ENCODE measurements around the gene KCNA2. TPM values are rescaled to one million over a fixed set of nuclear protein-coding genes. Genes with fewer than 3 reads are reported as not detected.

KCNA2 gene
- total and polyA plus RNA-seq, 2 donors (not counting 1 experiment from before 2014, with no cell fraction given): 0.17 TPM; not detected in 1

GRCh38 chr1:110643879-110644472 lies 37.8 kb upstream of the KCNA2 start:
- no peaks in the 10 kb centered on the region for H3K27me3 ChIP-seq (ENCODE audit: control insufficient read depth, insufficient read depth, low read length)
- H3K36me3 ChIP-seq (ENCODE audit: control insufficient read depth, insufficient read depth, low read length): no peaks in the 10 kb centered on the region
- no peaks in the 10 kb centered on the region for H3K9me3 ChIP-seq (ENCODE audit: control insufficient read depth, insufficient read depth, low read depth, low read length)
- no peak overlapping the region for H2AFZ ChIP-seq (ENCODE audit: low read length)
- no peaks in the 10 kb centered on the region for H3K79me2 ChIP-seq (ENCODE audit: control insufficient read depth, insufficient read depth, low read length)
- no peak overlapping the region for H3K27ac ChIP-seq (ENCODE audit: insufficient read depth, low read length)
- TF ChIP-seq CTCF (conservative IDR thresholded peaks at IDR 0.05 in 1 of 2, IDR thresholded peaks at IDR 0.05 in 1 of 2; ENCODE audit: low read depth in 1 of 2, low read length in 2 of 2): no peak
- no peak for TF ChIP-seq EZH2 (IDR thresholded peaks at IDR 0.05; ENCODE audit: low read length, missing control alignments)
- no peak overlapping the region for H3K4me3 ChIP-seq (replicated peaks in 1 of 4; ENCODE audit: control extremely low read depth in 1 of 4, insufficient read depth in 1 of 4, low read depth in 3 of 4, low read length in 4 of 4)
- no peak overlapping the region for H3K9ac ChIP-seq (ENCODE audit: insufficient read depth, low read length)
- peaks cover 15% of the 10 kb centered on the region for H3K4me1 ChIP-seq (ENCODE audit: control insufficient read depth, extremely low read depth, insufficient read depth, low read length)
- H3K4me2 ChIP-seq (ENCODE audit: extremely low read depth, insufficient read depth, low read length): no peak overlapping the region
- H4K20me1 ChIP-seq (ENCODE audit: control insufficient read depth, extremely low read depth, insufficient read depth, low read length): no peaks in the 10 kb centered on the region
- no peak for DNase-seq (ENCODE audit: low read depth in 2 of 2)

- Histone ChIP-seq H3K27ac (ENCODE audit: insufficient read depth, low read length) (no peak overlapping the region), H3K36me3 (ENCODE audit: control insufficient read depth, insufficient read depth, low read length) (no peaks in the 10 kb centered on the region), H3K79me2 (ENCODE audit: control insufficient read depth, insufficient read depth, low read length) (no peaks in the 10 kb centered on the region), H3K9me3 (ENCODE audit: control insufficient read depth, insufficient read depth, low read depth, low read length) (no peaks in the 10 kb centered on the region), H3K4me2 (ENCODE audit: extremely low read depth, insufficient read depth, low read length) (no peak overlapping the region), H3K9ac (ENCODE audit: insufficient read depth, low read length) (no peak overlapping the region), H3K27me3 (ENCODE audit: control insufficient read depth, insufficient read depth, low read length) (no peaks in the 10 kb centered on the region), H3K4me1 (ENCODE audit: control insufficient read depth, extremely low read depth, insufficient read depth, low read length) (peaks cover 4% of the 10 kb centered on the region), H2AFZ (ENCODE audit: low read length) (no peak overlapping the region), H4K20me1 (ENCODE audit: control insufficient read depth, extremely low read depth, insufficient read depth, low read length) (no peaks in the 10 kb centered on the region), H3K4me3 (replicated peaks in 1 of 4; ENCODE audit: control extremely low read depth in 1 of 4, insufficient read depth in 1 of 4, low read depth in 3 of 4, low read length in 4 of 4) (no peak overlapping the region)
- DNase-seq (ENCODE audit: low read depth in 2 of 2): no peak
- no peak for TF ChIP-seq EZH2 (IDR thresholded peaks at IDR 0.05; ENCODE audit: low read length, missing control alignments)
- no peak for TF ChIP-seq CTCF (conservative IDR thresholded peaks at IDR 0.05 in 1 of 2, IDR thresholded peaks at IDR 0.05 in 1 of 2; ENCODE audit: low read depth in 1 of 2, low read length in 2 of 2)
Measured at GRCh38 chr1:110639724-110640386, 33.7 kb upstream of the KCNA2 start.

- Histone ChIP-seq H3K27ac (ENCODE audit: insufficient read depth, low read length) (no peak overlapping the region), H2AFZ (ENCODE audit: low read length) (no peak overlapping the region), H3K27me3 (ENCODE audit: control insufficient read depth, insufficient read depth, low read length) (no peaks in the 10 kb centered on the region), H3K36me3 (ENCODE audit: control insufficient read depth, insufficient read depth, low read length) (no peaks in the 10 kb centered on the region), H3K4me1 (ENCODE audit: control insufficient read depth, extremely low read depth, insufficient read depth, low read length) (peaks cover 9% of the 10 kb centered on the region), H3K4me3 (replicated peaks in 1 of 4; ENCODE audit: control extremely low read depth in 1 of 4, insufficient read depth in 1 of 4, low read depth in 3 of 4, low read length in 4 of 4) (no peak overlapping the region), H3K79me2 (ENCODE audit: control insufficient read depth, insufficient read depth, low read length) (no peaks in the 10 kb centered on the region), H3K9me3 (ENCODE audit: control insufficient read depth, insufficient read depth, low read depth, low read length) (no peaks in the 10 kb centered on the region), H3K9ac (ENCODE audit: insufficient read depth, low read length) (no peak overlapping the region), H4K20me1 (ENCODE audit: control insufficient read depth, extremely low read depth, insufficient read depth, low read length) (no peaks in the 10 kb centered on the region), H3K4me2 (ENCODE audit: extremely low read depth, insufficient read depth, low read length) (no peak overlapping the region)
- no peak for DNase-seq (ENCODE audit: low read depth in 2 of 2)
- TF ChIP-seq EZH2 (IDR thresholded peaks at IDR 0.05; ENCODE audit: low read length, missing control alignments): no peak
- TF ChIP-seq CTCF (conservative IDR thresholded peaks at IDR 0.05 in 1 of 2, IDR thresholded peaks at IDR 0.05 in 1 of 2; ENCODE audit: low read depth in 1 of 2, low read length in 2 of 2): no peak
Measured at GRCh38 chr1:110638556-110638955, 32.4 kb upstream of the KCNA2 start.

Measured in fibroblast of lung (primary cell).